ENCODE measurements around the gene MICA. TPM values are rescaled to one million over a fixed set of nuclear protein-coding genes. Genes with fewer than 3 reads are reported as not detected.

Gene MICA
- total RNA-seq, 1 experiment from 2014 or later = not detected

GRCh38 chr6:31375699-31376098, 27.7 kb upstream of the MICA start:
- Histone ChIP-seq H3K27ac (ENCODE audit: low read length) (no peak overlapping the region), H3K4me1 (ENCODE audit: low read length) (no peaks in the 10 kb centered on the region), H3K4me3 (ENCODE audit: low read length) (no peak overlapping the region), H3K4me2 (ENCODE audit: low read depth, low read length, poor library complexity, severe bottlenecking) (no peak overlapping the region), H3K9me2 (replicated peaks; ENCODE audit: insufficient read depth, low read length) (no peaks in the 10 kb centered on the region), H2AFZ (ENCODE audit: low read length) (no peak overlapping the region), H3K27me3 (ENCODE audit: low read length) (no peaks in the 10 kb centered on the region), H4K20me1 (ENCODE audit: insufficient read depth, low read depth, low read length) (no peaks in the 10 kb centered on the region), H3K36me3 (ENCODE audit: insufficient read depth, low read length) (no peaks in the 10 kb centered on the region), H3K9ac (ENCODE audit: low read length) (no peak overlapping the region), H3K9me3 (ENCODE audit: low read length) (no peaks in the 10 kb centered on the region), H3K79me2 (ENCODE audit: low read length) (no peaks in the 10 kb centered on the region)
- DNase-seq = no peak

- Histone ChIP-seq H4K20me1 (ENCODE audit: insufficient read depth, low read depth, low read length) (no peaks in the 10 kb centered on the region), H3K4me2 (ENCODE audit: low read depth, low read length, poor library complexity, severe bottlenecking) (no peak overlapping the region), H3K4me1 (ENCODE audit: low read length) (no peaks in the 10 kb centered on the region), H3K36me3 (ENCODE audit: insufficient read depth, low read length) (no peaks in the 10 kb centered on the region), H3K27ac (ENCODE audit: low read length) (no peak overlapping the region), H3K9me3 (ENCODE audit: low read length) (no peaks in the 10 kb centered on the region), H3K79me2 (ENCODE audit: low read length) (no peaks in the 10 kb centered on the region), H3K9me2 (replicated peaks; ENCODE audit: insufficient read depth, low read length) (no peaks in the 10 kb centered on the region), H3K4me3 (ENCODE audit: low read length) (no peak overlapping the region), H3K27me3 (ENCODE audit: low read length) (no peaks in the 10 kb centered on the region), H2AFZ (ENCODE audit: low read length) (no peak overlapping the region), H3K9ac (ENCODE audit: low read length) (no peak overlapping the region)
- no peak for DNase-seq
Observed at GRCh38 chr6:31377029-31377428, 26.4 kb upstream of the MICA start.

GRCh38 chr6:31378062-31378720, 25.2 kb upstream of the MICA start:
- Histone ChIP-seq H4K20me1 (ENCODE audit: insufficient read depth, low read depth, low read length) (no peaks in the 10 kb centered on the region), H3K27me3 (ENCODE audit: low read length) (no peaks in the 10 kb centered on the region)
- no peak for DNase-seq

GRCh38 chr6:31378721-31379103, 24.7 kb upstream of the MICA start:
- Histone ChIP-seq H3K4me2 (ENCODE audit: low read depth, low read length, poor library complexity, severe bottlenecking) (no peak overlapping the region), H4K20me1 (ENCODE audit: insufficient read depth, low read depth, low read length) (no peaks in the 10 kb centered on the region), H3K27me3 (ENCODE audit: low read length) (no peaks in the 10 kb centered on the region), H2AFZ (ENCODE audit: low read length) (no peak overlapping the region), H3K9me2 (replicated peaks; ENCODE audit: insufficient read depth, low read length) (no peaks in the 10 kb centered on the region), H3K36me3 (ENCODE audit: insufficient read depth, low read length) (no peaks in the 10 kb centered on the region), H3K9ac (ENCODE audit: low read length) (no peak overlapping the region), H3K4me1 (ENCODE audit: low read length) (no peaks in the 10 kb centered on the region), H3K4me3 (ENCODE audit: low read length) (no peak overlapping the region), H3K79me2 (ENCODE audit: low read length) (no peaks in the 10 kb centered on the region), H3K9me3 (ENCODE audit: low read length) (no peaks in the 10 kb centered on the region), H3K27ac (ENCODE audit: low read length) (no peak overlapping the region)
- no peak for DNase-seq

More at GRCh38 chr6:31378062-31378720, 25.2 kb upstream of the MICA start:
- no peaks in the 10 kb centered on the region for H3K4me1 ChIP-seq (ENCODE audit: low read length)
- H3K36me3 ChIP-seq (ENCODE audit: insufficient read depth, low read length) = no peaks in the 10 kb centered on the region
- H3K79me2 ChIP-seq (ENCODE audit: low read length) = no peaks in the 10 kb centered on the region
- H3K9me2 ChIP-seq (replicated peaks; ENCODE audit: insufficient read depth, low read length) = no peaks in the 10 kb centered on the region
- H3K4me2 ChIP-seq (ENCODE audit: low read depth, low read length, poor library complexity, severe bottlenecking) = no peak overlapping the region
- H2AFZ ChIP-seq (ENCODE audit: low read length) = no peak overlapping the region
- no peak overlapping the region for H3K4me3 ChIP-seq (ENCODE audit: low read length)
- H3K9ac ChIP-seq (ENCODE audit: low read length) = no peak overlapping the region
- no peak overlapping the region for H3K27ac ChIP-seq (ENCODE audit: low read length)
- H3K9me3 ChIP-seq (ENCODE audit: low read length) = no peaks in the 10 kb centered on the region

GRCh38 chr6:31379850-31380249, 23.5 kb upstream of the MICA start:
- no peaks in the 10 kb centered on the region for H4K20me1 ChIP-seq (ENCODE audit: insufficient read depth, low read depth, low read length)
- no peak overlapping the region for H3K9ac ChIP-seq (ENCODE audit: low read length)
- H3K4me2 ChIP-seq (ENCODE audit: low read depth, low read length, poor library complexity, severe bottlenecking) = no peak overlapping the region
- DNase-seq = no peak
- no peaks in the 10 kb centered on the region for H3K9me3 ChIP-seq (ENCODE audit: low read length)
- H2AFZ ChIP-seq (ENCODE audit: low read length) = no peak overlapping the region
- no peak overlapping the region for H3K27ac ChIP-seq (ENCODE audit: low read length)
- no peaks in the 10 kb centered on the region for H3K27me3 ChIP-seq (ENCODE audit: low read length)
- H3K79me2 ChIP-seq (ENCODE audit: low read length) = no peaks in the 10 kb centered on the region
- no peaks in the 10 kb centered on the region for H3K36me3 ChIP-seq (ENCODE audit: insufficient read depth, low read length)
- no peak overlapping the region for H3K4me3 ChIP-seq (ENCODE audit: low read length)
- no peaks in the 10 kb centered on the region for H3K9me2 ChIP-seq (replicated peaks; ENCODE audit: insufficient read depth, low read length)
- H3K4me1 ChIP-seq (ENCODE audit: low read length) = no peaks in the 10 kb centered on the region

- no peaks in the 10 kb centered on the region for H3K36me3 ChIP-seq (ENCODE audit: insufficient read depth, low read length)
- H4K20me1 ChIP-seq (ENCODE audit: insufficient read depth, low read depth, low read length) = no peaks in the 10 kb centered on the region
- no peak overlapping the region for H3K27ac ChIP-seq (ENCODE audit: low read length)
- no peaks in the 10 kb centered on the region for H3K9me2 ChIP-seq (replicated peaks; ENCODE audit: insufficient read depth, low read length)
- no peaks in the 10 kb centered on the region for H3K9me3 ChIP-seq (ENCODE audit: low read length)
- H3K4me2 ChIP-seq (ENCODE audit: low read depth, low read length, poor library complexity, severe bottlenecking) = no peak overlapping the region
- no peaks in the 10 kb centered on the region for H3K4me1 ChIP-seq (ENCODE audit: low read length)
- no peak overlapping the region for H2AFZ ChIP-seq (ENCODE audit: low read length)
- no peak for DNase-seq
- H3K27me3 ChIP-seq (ENCODE audit: low read length) = no peaks in the 10 kb centered on the region
- H3K9ac ChIP-seq (ENCODE audit: low read length) = no peak overlapping the region
- H3K79me2 ChIP-seq (ENCODE audit: low read length) = no peaks in the 10 kb centered on the region
- H3K4me3 ChIP-seq (ENCODE audit: low read length) = no peak overlapping the region
Observed at GRCh38 chr6:31381666-31382065, 21.7 kb upstream of the MICA start.

GRCh38 chr6:31383149-31383548, 20.2 kb upstream of the MICA start:
- Histone ChIP-seq H3K27ac (ENCODE audit: low read length) (no peak overlapping the region), H3K79me2 (ENCODE audit: low read length) (no peaks in the 10 kb centered on the region), H3K9ac (ENCODE audit: low read length) (no peak overlapping the region), H4K20me1 (ENCODE audit: insufficient read depth, low read depth, low read length) (no peaks in the 10 kb centered on the region), H3K9me3 (ENCODE audit: low read length) (no peaks in the 10 kb centered on the region), H3K4me1 (ENCODE audit: low read length) (no peaks in the 10 kb centered on the region), H3K36me3 (ENCODE audit: insufficient read depth, low read length) (no peaks in the 10 kb centered on the region), H3K27me3 (ENCODE audit: low read length) (no peaks in the 10 kb centered on the region), H2AFZ (ENCODE audit: low read length) (no peak overlapping the region), H3K4me2 (ENCODE audit: low read depth, low read length, poor library complexity, severe bottlenecking) (no peak overlapping the region), H3K4me3 (ENCODE audit: low read length) (no peak overlapping the region), H3K9me2 (replicated peaks; ENCODE audit: insufficient read depth, low read length) (no peaks in the 10 kb centered on the region)
- no peak for DNase-seq

- Histone ChIP-seq H4K20me1 (ENCODE audit: insufficient read depth, low read depth, low read length) (no peaks in the 10 kb centered on the region), H3K9ac (ENCODE audit: low read length) (no peak overlapping the region), H3K27me3 (ENCODE audit: low read length) (no peaks in the 10 kb centered on the region)
Observed at GRCh38 chr6:31385041-31385440, 18.4 kb upstream of the MICA start.

More at GRCh38 chr6:31385041-31385440, 18.4 kb upstream of the MICA start:
- no peaks in the 10 kb centered on the region for H3K79me2 ChIP-seq (ENCODE audit: low read length)
- DNase-seq = no peak
- no peak overlapping the region for H3K27ac ChIP-seq (ENCODE audit: low read length)
- H3K4me2 ChIP-seq (ENCODE audit: low read depth, low read length, poor library complexity, severe bottlenecking) = no peak overlapping the region
- no peaks in the 10 kb centered on the region for H3K4me1 ChIP-seq (ENCODE audit: low read length)
- H2AFZ ChIP-seq (ENCODE audit: low read length) = no peak overlapping the region
- no peaks in the 10 kb centered on the region for H3K36me3 ChIP-seq (ENCODE audit: insufficient read depth, low read length)
- no peak overlapping the region for H3K4me3 ChIP-seq (ENCODE audit: low read length)
- H3K9me3 ChIP-seq (ENCODE audit: low read length) = no peaks in the 10 kb centered on the region
- H3K9me2 ChIP-seq (replicated peaks; ENCODE audit: insufficient read depth, low read length) = no peaks in the 10 kb centered on the region
